Naive thymus-derived CD8-positive, alpha-beta T cell (primary cell): Measurements from ENCODE around the gene DOCK4. TPM values are rescaled to one million over a fixed set of nuclear protein-coding genes. Genes with fewer than 3 reads are reported as not detected.
"Not testable (repeated sequence)": the region's sequence is repeated elsewhere in the genome, so short reads cannot be mapped to it uniquely, and the experiment has no call there.

Source experiments
- ATAC-seq, 2 donors: fragments of 150-1000 bp; cut with Tn5 transposase in 1 of 2; sonication (Bioruptor Pico), chemical (Tn5 transposase) in 1 of 2; 1 replicate in 1 of 2; 2 replicates in 1 of 2; pipeline ENCODE4 v1.10.0; 2021; ENCODE audit warnings: mild to moderate bottlenecking in 2 of 2, moderate library complexity in 2 of 2
- POLR2A ChIA-PET: fragments of 350-600 bp; sonication (Branson Sonifier 250); formaldehyde crosslinking; loops from one replicate; lab custom pipeline; 2021; ENCODE audit warnings: antibody characterized with exemption; lab: Charles Lee
- DNase-seq, 10 donors: peaks; one replicate each; pipeline versions ENCODE4 v3.0.0 to v3.0.0-alpha.2; 2020 to 2022
- H3K27ac Mint-ChIP-seq, 10 donors: one replicate each; pipeline ENCODE4 v1.8.0; 2020 to 2022; ENCODE audit warnings: mild to moderate bottlenecking in 10 of 10, mixed read lengths in 10 of 10, moderate library complexity in 4 of 10, inconsistent platforms in 1 of 10
- H3K27me3 Mint-ChIP-seq, 5 donors: one replicate each; pipeline ENCODE4 v1.8.0; 2021 to 2022; ENCODE audit warnings: mixed read lengths in 5 of 5
- H3K36me3 Mint-ChIP-seq, 3 donors: one replicate each; pipeline ENCODE4 v1.8.0; 2020 to 2022; ENCODE audit warnings: mixed read lengths in 3 of 3, mild to moderate bottlenecking in 2 of 3, inconsistent platforms in 1 of 3
- H3K4me1 Mint-ChIP-seq, 4 donors: one replicate each; pipeline ENCODE4 v1.8.0; 2021 to 2022; ENCODE audit warnings: mixed read lengths in 4 of 4
- H3K4me3 Mint-ChIP-seq, 10 donors: one replicate each; pipeline ENCODE4 v1.8.0; 2020 to 2022; ENCODE audit warnings: mild to moderate bottlenecking in 10 of 10, mixed read lengths in 10 of 10, moderate library complexity in 6 of 10, inconsistent platforms in 1 of 10
- H3K9me3 Mint-ChIP-seq, 9 donors: one replicate each; pipeline ENCODE4 v1.8.0; 2020 to 2022; ENCODE audit warnings: mixed read lengths in 9 of 9, mild to moderate bottlenecking in 3 of 9, inconsistent platforms in 1 of 9, moderate library complexity in 1 of 9
- polyA plus RNA-seq, 3 donors: library from polyadenylated mRNA; unstranded; fragments of 300-500 nt; fragmentation: Illumina TruSeq; gene quantifications; one replicate each; pipeline ENCODE4 v1.2.3, GENCODE V29; 2021
- total RNA-seq, 8 experiments: library from RNA in 2 of 8; stranded (reverse) in 2 of 8; gene quantifications; one replicate each; pipeline ENCODE4 v1.2.3 and lab custom pipeline; 2021 to 2026

Gene DOCK4
- total and polyA plus RNA-seq, 5 experiments from 2014 or later = 0.30 to 1.3 (median 0.67) TPM; not detected in 1

GRCh38 chr7:112132051-112132694, 74.0 kb downstream of the DOCK4 start:
- peaks cover 0 to 3% (median 0%) of the 10 kb centered on the region in 9 donors for H3K9me3 Mint-ChIP-seq
- DNase-seq (no peak), ATAC-seq (no peak)
- POLR2A ChIA-PET = no interaction called here
- H3K4me3 Mint-ChIP-seq = no peak overlapping the region
- no peaks in the 10 kb centered on the region for H3K4me1 Mint-ChIP-seq
- H3K27me3 Mint-ChIP-seq = peaks cover 0 to 3% (median 0%) of the 10 kb centered on the region in 5 donors
- no peak overlapping the region for H3K27ac Mint-ChIP-seq
- no peaks in the 10 kb centered on the region for H3K36me3 Mint-ChIP-seq

GRCh38 chr7:112130729-112131410, 75.3 kb downstream of the DOCK4 start:
- Mint-ChIP-seq H3K4me3 (no peak overlapping the region), H3K27me3 (peaks cover 0 to 3% (median 0%) of the 10 kb centered on the region in 5 donors), H3K4me1 (no peaks in the 10 kb centered on the region), H3K36me3 (no peaks in the 10 kb centered on the region), H3K9me3 (peaks cover 0 to 5% (median 0%) of the 10 kb centered on the region in 9 donors), H3K27ac (no peak overlapping the region)
- DNase-seq (no peak), ATAC-seq (no peak)
- POLR2A ChIA-PET = no interaction called here

- peaks cover 0 to 5% (median 0%) of the 10 kb centered on the region in 9 donors for H3K9me3 Mint-ChIP-seq
- DNase-seq (no peak), ATAC-seq (no peak)
- no peak overlapping the region for H3K4me3 Mint-ChIP-seq
- no peaks in the 10 kb centered on the region for H3K36me3 Mint-ChIP-seq
- H3K27ac Mint-ChIP-seq = no peak overlapping the region
- no peaks in the 10 kb centered on the region for H3K4me1 Mint-ChIP-seq
- POLR2A ChIA-PET = no interaction called here
- peaks cover 0 to 3% (median 0%) of the 10 kb centered on the region in 5 donors for H3K27me3 Mint-ChIP-seq
Observed at GRCh38 chr7:112129655-112130323, 76.4 kb downstream of the DOCK4 start.

- H3K9me3 Mint-ChIP-seq, DNase-seq, ATAC-seq, H3K4me1 Mint-ChIP-seq, H3K36me3 Mint-ChIP-seq, H3K27ac Mint-ChIP-seq, POLR2A ChIA-PET, H3K4me3 Mint-ChIP-seq, H3K27me3 Mint-ChIP-seq: not testable (repeated sequence)
Observed at GRCh38 chr7:112128461-112129425, 77.5 kb downstream of the DOCK4 start.

GRCh38 chr7:112128041-112128440, 78.2 kb downstream of the DOCK4 start:
- POLR2A ChIA-PET, H3K27ac Mint-ChIP-seq, H3K4me1 Mint-ChIP-seq, H3K4me3 Mint-ChIP-seq, DNase-seq, H3K27me3 Mint-ChIP-seq, ATAC-seq, H3K9me3 Mint-ChIP-seq, H3K36me3 Mint-ChIP-seq: not testable (repeated sequence)

GRCh38 chr7:112125250-112125649, 80.9 kb downstream of the DOCK4 start:
- DNase-seq (no peak), ATAC-seq (no peak)
- no peak overlapping the region for H3K27ac Mint-ChIP-seq
- H3K9me3 Mint-ChIP-seq = peaks cover 0 to 5% (median 0%) of the 10 kb centered on the region in 9 donors
- POLR2A ChIA-PET = no interaction called here
- H3K4me1 Mint-ChIP-seq = no peaks in the 10 kb centered on the region
- H3K27me3 Mint-ChIP-seq = peaks cover 0 to 3% (median 0%) of the 10 kb centered on the region in 5 donors
- H3K4me3 Mint-ChIP-seq = no peak overlapping the region
- H3K36me3 Mint-ChIP-seq = no peaks in the 10 kb centered on the region

GRCh38 chr7:112124061-112124766, 82.0 kb downstream of the DOCK4 start:
- Mint-ChIP-seq H3K4me1 (no peaks in the 10 kb centered on the region), H3K36me3 (no peaks in the 10 kb centered on the region), H3K9me3 (peaks cover 0 to 5% (median 0%) of the 10 kb centered on the region in 9 donors), H3K27ac (no peak overlapping the region), H3K4me3 (no peak overlapping the region), H3K27me3 (peaks cover 0 to 1% (median 0%) of the 10 kb centered on the region in 5 donors)
- POLR2A ChIA-PET = interaction anchor here (0.7 kb wide), 1 partner anchor 469 kb away, joined by 3 read pairs; no protein-coding TSS in a partner anchor
- no peak for DNase-seq
- no peak for ATAC-seq

GRCh38 chr7:112122798-112123197, 83.4 kb downstream of the DOCK4 start:
- H3K27me3 Mint-ChIP-seq = peaks cover 0 to 5% (median 0%) of the 10 kb centered on the region in 5 donors
- H3K36me3 Mint-ChIP-seq = no peaks in the 10 kb centered on the region
- DNase-seq (no peak), ATAC-seq (no peak)
- H3K4me1 Mint-ChIP-seq = no peaks in the 10 kb centered on the region
- H3K4me3 Mint-ChIP-seq = no peak overlapping the region
- H3K27ac Mint-ChIP-seq = no peak overlapping the region
- peaks cover 0 to 4% (median 0%) of the 10 kb centered on the region in 9 donors for H3K9me3 Mint-ChIP-seq
- POLR2A ChIA-PET = no interaction called here

GRCh38 chr7:112122144-112122543, 84.1 kb downstream of the DOCK4 start:
- POLR2A ChIA-PET = no interaction called here
- Mint-ChIP-seq H3K27ac (no peak overlapping the region), H3K9me3 (peaks cover 0 to 4% (median 0%) of the 10 kb centered on the region in 9 donors), H3K4me1 (no peaks in the 10 kb centered on the region), H3K27me3 (peaks cover 0 to 5% (median 2%) of the 10 kb centered on the region in 5 donors), H3K36me3 (no peaks in the 10 kb centered on the region), H3K4me3 (no peak overlapping the region)
- DNase-seq (no peak), ATAC-seq (no peak)

GRCh38 chr7:112121318-112121717, 84.9 kb downstream of the DOCK4 start:
- Mint-ChIP-seq H3K36me3 (no peaks in the 10 kb centered on the region), H3K27me3 (peaks cover 0 to 5% (median 2%) of the 10 kb centered on the region in 5 donors), H3K9me3 (peaks cover 0 to 2% (median 0%) of the 10 kb centered on the region in 9 donors), H3K27ac (no peak overlapping the region), H3K4me1 (no peaks in the 10 kb centered on the region), H3K4me3 (no peak overlapping the region)
- no peak for DNase-seq
- POLR2A ChIA-PET = no interaction called here
- no peak for ATAC-seq

GRCh38 chr7:112120696-112121217, 85.4 kb downstream of the DOCK4 start:
- no peak overlapping the region for H3K27ac Mint-ChIP-seq

More at GRCh38 chr7:112120696-112121217, 85.4 kb downstream of the DOCK4 start:
- ATAC-seq (no peak), DNase-seq (no peak)
- peaks cover 0 to 5% (median 2%) of the 10 kb centered on the region in 5 donors for H3K27me3 Mint-ChIP-seq
- no peak overlapping the region for H3K4me3 Mint-ChIP-seq
- H3K9me3 Mint-ChIP-seq = no peaks in the 10 kb centered on the region
- no peaks in the 10 kb centered on the region for H3K36me3 Mint-ChIP-seq
- H3K4me1 Mint-ChIP-seq = no peaks in the 10 kb centered on the region
- POLR2A ChIA-PET = no interaction called here
